Testis (tissue), 3 donors: ENCODE results near the gene SGPP2. TPM values are rescaled to one million over a fixed set of nuclear protein-coding genes. Genes with fewer than 3 reads are reported as not detected.

Source experiments
- DNase-seq: peaks from one replicate; pipeline ENCODE4 v3.0.0-alpha.2; 2019
- H3K27ac ChIP-seq, 2 donors: fragments of 200-600 bp; sonication (generic); one replicate each; pipeline ENCODE4 v1.5.1; 2019
- H3K27me3 ChIP-seq: fragments of 200-600 bp; sonication (generic); one replicate; pipeline ENCODE4 v1.5.1; 2019
- H3K36me3 ChIP-seq: fragments of 200-600 bp; sonication (generic); one replicate; pipeline ENCODE4 v1.5.1; 2017; ENCODE audit warnings: low read depth; ENCODE audit errors: missing control alignments
- H3K4me1 ChIP-seq: fragments of 200-600 bp; sonication (generic); one replicate; pipeline ENCODE4 v1.5.1; 2019
- H3K4me3 ChIP-seq, 2 donors: fragments of 200-600 bp; sonication (generic); one replicate each; pipeline ENCODE4 v1.5.1; 2017 to 2019
- H3K9me3 ChIP-seq: fragments of 200-600 bp; sonication (generic); one replicate; pipeline ENCODE4 v1.5.1; 2017
- CTCF ChIP-seq, 3 experiments: fragments of 450-650 bp in 2 of 3; fragments of 200-600 bp in 1 of 3; sonication (generic) in 1 of 3; IDR thresholded peaks; one replicate each; pipeline ENCODE4 v1.5.1; 2016 to 2019; ENCODE audit warnings: antibody characterized with exemption in 3 of 3, mild to moderate bottlenecking in 2 of 3, moderate library complexity in 1 of 3
- POLR2A ChIP-seq: fragments of 450-650 bp; IDR thresholded peaks from one replicate; pipeline ENCODE4 v1.6.1; 2017; ENCODE audit warnings: antibody characterized with exemption, mild to moderate bottlenecking, moderate library complexity
- WGBS, 2 donors: methylation state at CpG; one replicate each; pipeline ENCODE4 v1.1.5; 2018; 5-methylcytosine and 5-hydroxymethylcytosine counted together
- intact Hi-C: fragments of 100-400 bp; cut with DNase I; formaldehyde crosslinking; loops from one replicate; pipeline ENCODE4 v1.15.1; 2023; ENCODE audit warnings: low total_unique reads
- polyA plus RNA-seq: library from polyadenylated mRNA; stranded (reverse); fragments of 350-450 nt; fragmentation: Illumina TruSeq; extraction: RNeasy Lipid Tissue Mini Kit (QIAGEN cat#74804); gene quantifications from one replicate; pipeline ENCODE4 v1.2.3, GENCODE V29; 2014; ENCODE audit warnings: low read depth, low replicate concordance; ENCODE audit not compliant: insufficient read depth
- total RNA-seq, 2 donors: library from RNA; depleted of rRNA; stranded (reverse); fragments of >200 nt; gene quantifications; one replicate each; pipeline ENCODE4 v1.2.3, GENCODE V29; 2016

The SGPP2 gene
- total and polyA plus RNA-seq, 3 donors from 2014 or later: 3.0 to 5.9 (median 3.1) TPM

- DNase-seq: no peak
- intact Hi-C loops: no loop called here
Measured at GRCh38 chr2:222436040-222436413, 11.7 kb downstream of the SGPP2 start.

GRCh38 chr2:222439692-222440091, 15.3 kb downstream of the SGPP2 start:
- Histone ChIP-seq H3K4me1 (no peaks in the 10 kb centered on the region), H3K27ac (no peak overlapping the region), H3K27me3 (no peaks in the 10 kb centered on the region), H3K36me3 (no peaks in the 10 kb centered on the region), H3K9me3 (no peaks in the 10 kb centered on the region), H3K4me3 (no peak overlapping the region)
- no peak for DNase-seq
- TF ChIP-seq CTCF (IDR thresholded peaks at IDR 0.05) (no peak), POLR2A (no peak)
- intact Hi-C loops: no loop called here
- 96 to 100% methylated on average over 1 of the region's 1 CpG for WGBS, 2 donors

More at GRCh38 chr2:222436040-222436413, 11.7 kb downstream of the SGPP2 start:
- Histone ChIP-seq H3K27me3 (no peaks in the 10 kb centered on the region), H3K4me1 (no peaks in the 10 kb centered on the region), H3K27ac (no peak overlapping the region), H3K9me3 (no peaks in the 10 kb centered on the region), H3K36me3 (no peaks in the 10 kb centered on the region), H3K4me3 (no peak overlapping the region)
- 74 to 91% methylated on average over 2 of the region's 2 CpGs for WGBS, 2 donors
- TF ChIP-seq POLR2A (no peak), CTCF (IDR thresholded peaks at IDR 0.05) (no peak)

- Histone ChIP-seq H3K27me3 (no peaks in the 10 kb centered on the region), H3K27ac (no peak overlapping the region), H3K4me1 (no peaks in the 10 kb centered on the region), H3K9me3 (no peaks in the 10 kb centered on the region), H3K36me3 (no peaks in the 10 kb centered on the region), H3K4me3 (no peak overlapping the region)
- intact Hi-C loops: no loop called here
- TF ChIP-seq POLR2A: no peak
- no peak for TF ChIP-seq CTCF (IDR thresholded peaks at IDR 0.05)
- DNase-seq: peak; percentile 43
- 43 to 55% methylated on average over 3 to 4 of the region's 4 CpGs for WGBS, 2 donors
Measured at GRCh38 chr2:222440673-222441422, 16.5 kb downstream of the SGPP2 start.

- Histone ChIP-seq H3K4me3 (no peak overlapping the region), H3K9me3 (no peaks in the 10 kb centered on the region), H3K4me1 (no peaks in the 10 kb centered on the region), H3K36me3 (no peaks in the 10 kb centered on the region), H3K27ac (no peak overlapping the region), H3K27me3 (no peaks in the 10 kb centered on the region)
- DNase-seq: no peak
- TF ChIP-seq POLR2A (no peak), CTCF (IDR thresholded peaks at IDR 0.05) (no peak)
- 56 to 61% methylated on average over 5 of the region's 5 CpGs for WGBS, 2 donors
- intact Hi-C loops: no loop called here
Measured at GRCh38 chr2:222442665-222443064, 18.3 kb downstream of the SGPP2 start.

- intact Hi-C loops: no loop called here
- Histone ChIP-seq H3K4me3 (no peak overlapping the region), H3K27me3 (no peaks in the 10 kb centered on the region), H3K9me3 (no peaks in the 10 kb centered on the region), H3K27ac (no peak overlapping the region), H3K36me3 (no peaks in the 10 kb centered on the region), H3K4me1 (no peaks in the 10 kb centered on the region)
- 77% methylated on average over 1 of the region's 1 CpG; no CpG with 5 or more reads in 1 of the 2 donors for WGBS, 2 donors
- TF ChIP-seq CTCF (IDR thresholded peaks at IDR 0.05): no peak
- TF ChIP-seq POLR2A: no peak
- no peak for DNase-seq
Measured at GRCh38 chr2:222445227-222445626, 20.9 kb downstream of the SGPP2 start.
